ENCODE data around the gene MARCHF11. TPM values are rescaled to one million over a fixed set of nuclear protein-coding genes. Genes with fewer than 3 reads are reported as not detected.

The MARCHF11 gene
- total and polyA plus RNA-seq, 11 donors: 0.36 to 7.1 (median 2.3) TPM

- ATAC-seq: no peak
- 65 to 67% (median 66%) methylated on average over 4 of the region's 4 CpGs for WGBS, 4 donors
- H3K4me3 ChIP-seq: no peak overlapping the region
- no peaks in the 10 kb centered on the region for H3K4me1 ChIP-seq
- no peaks in the 10 kb centered on the region for H3K9me3 ChIP-seq
- intact Hi-C loops (cut with DNase I): no loop called here
- no peak overlapping the region for H3K27ac ChIP-seq
- TF ChIP-seq, protein P1, sequence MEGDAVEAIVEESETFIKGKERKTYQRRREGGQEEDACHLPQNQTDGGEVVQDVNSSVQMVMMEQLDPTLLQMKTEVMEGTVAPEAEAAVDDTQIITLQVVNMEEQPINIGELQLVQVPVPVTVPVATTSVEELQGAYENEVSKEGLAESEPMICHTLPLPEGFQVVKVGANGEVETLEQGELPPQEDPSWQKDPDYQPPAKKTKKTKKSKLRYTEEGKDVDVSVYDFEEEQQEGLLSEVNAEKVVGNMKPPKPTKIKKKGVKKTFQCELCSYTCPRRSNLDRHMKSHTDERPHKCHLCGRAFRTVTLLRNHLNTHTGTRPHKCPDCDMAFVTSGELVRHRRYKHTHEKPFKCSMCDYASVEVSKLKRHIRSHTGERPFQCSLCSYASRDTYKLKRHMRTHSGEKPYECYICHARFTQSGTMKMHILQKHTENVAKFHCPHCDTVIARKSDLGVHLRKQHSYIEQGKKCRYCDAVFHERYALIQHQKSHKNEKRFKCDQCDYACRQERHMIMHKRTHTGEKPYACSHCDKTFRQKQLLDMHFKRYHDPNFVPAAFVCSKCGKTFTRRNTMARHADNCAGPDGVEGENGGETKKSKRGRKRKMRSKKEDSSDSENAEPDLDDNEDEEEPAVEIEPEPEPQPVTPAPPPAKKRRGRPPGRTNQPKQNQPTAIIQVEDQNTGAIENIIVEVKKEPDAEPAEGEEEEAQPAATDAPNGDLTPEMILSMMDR (IDR thresholded peaks at IDR 0.05): no peak
- TF ChIP-seq POLR2A (IDR thresholded peaks at IDR 0.05): no peak
- DNase-seq: no peak
- no peaks in the 10 kb centered on the region for H3K27me3 ChIP-seq
- no peaks in the 10 kb centered on the region for H3K36me3 ChIP-seq
These were observed 113.8 kb downstream of the MARCHF11 start for GRCh38 chr5:16065831-16066230.

GRCh38 chr5:16064135-16064893 lies 115.3 kb downstream of the MARCHF11 start:
- 55 to 65% (median 58%) methylated on average over 9 of the region's 9 CpGs for WGBS, 4 donors
- no peak overlapping the region for H3K4me3 ChIP-seq
- DNase-seq (no peak), ATAC-seq (peak in 2 of 4 donors; percentile 36 to 39)
- H3K9me3 ChIP-seq: no peaks in the 10 kb centered on the region
- TF ChIP-seq, protein P1 (IDR thresholded peaks at IDR 0.05): no peak
- TF ChIP-seq POLR2A (IDR thresholded peaks at IDR 0.05): no peak
- H3K27me3 ChIP-seq: no peaks in the 10 kb centered on the region
- no peaks in the 10 kb centered on the region for H3K4me1 ChIP-seq
- intact Hi-C loops (cut with DNase I): no loop called here
- no peak overlapping the region for H3K27ac ChIP-seq
- H3K36me3 ChIP-seq: no peaks in the 10 kb centered on the region

DNA sequence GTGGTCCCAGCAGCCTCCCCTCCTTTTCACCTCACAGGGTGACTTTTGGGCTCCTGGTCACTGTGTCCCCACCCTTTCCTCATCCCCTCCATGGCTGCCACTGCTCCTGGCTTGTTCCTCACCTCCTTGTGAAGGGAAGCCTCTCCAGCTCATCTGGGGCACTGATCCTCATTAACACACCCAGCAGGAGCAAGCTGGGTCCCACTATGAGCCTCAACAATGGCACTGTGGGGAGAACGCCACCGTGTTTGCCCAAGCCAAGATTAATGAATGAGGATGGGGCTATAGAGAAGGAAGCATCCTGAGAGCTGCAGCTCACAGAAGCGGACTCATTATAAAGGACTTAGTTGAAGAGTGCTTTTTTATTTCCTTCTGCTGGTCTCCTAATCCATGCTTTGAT lies 118.4 kb downstream of the MARCHF11 start:
- intact Hi-C loops (cut with DNase I): no loop called here
- TF ChIP-seq, protein P1 (IDR thresholded peaks at IDR 0.05): no peak
- TF ChIP-seq POLR2A (IDR thresholded peaks at IDR 0.05): no peak
- 74 to 83% (median 77%) methylated on average over 3 of the region's 3 CpGs for WGBS, 4 donors

GRCh38 chr5:16057277-16057676 lies 122.3 kb downstream of the MARCHF11 start:
- Histone ChIP-seq H3K4me1 (no peaks in the 10 kb centered on the region), H3K9me3 (no peaks in the 10 kb centered on the region), H3K27me3 (no peaks in the 10 kb centered on the region), H3K4me3 (no peak overlapping the region), H3K27ac (no peak overlapping the region), H3K36me3 (no peaks in the 10 kb centered on the region)
- DNase-seq (no peak), ATAC-seq (no peak)
- 37 to 70% (median 46%) methylated on average over 1 of the region's 1 CpG for WGBS, 4 donors
- intact Hi-C loops (cut with DNase I): no loop called here
- no peak for TF ChIP-seq POLR2A (IDR thresholded peaks at IDR 0.05)
- TF ChIP-seq, protein P1 (IDR thresholded peaks at IDR 0.05): no peak

More for the DNA sequence above, 118.4 kb downstream of the MARCHF11 start:
- Histone ChIP-seq H3K4me1 (no peaks in the 10 kb centered on the region), H3K36me3 (no peaks in the 10 kb centered on the region), H3K27me3 (no peaks in the 10 kb centered on the region), H3K27ac (no peak overlapping the region), H3K4me3 (no peak overlapping the region), H3K9me3 (no peaks in the 10 kb centered on the region)
- no peak for DNase-seq
- no peak for ATAC-seq
